IPS DF 4.7 (cell line): ENCODE measurements around the gene FAM78A.
"Not testable (repeated sequence)": the region's sequence is repeated elsewhere in the genome, so short reads cannot be mapped to it uniquely, and the experiment has no call there.

Source experiments
- DNase-seq: peaks from one replicate; pipeline ENCODE4 v3.0.0-alpha.2; 2013; ENCODE audit warnings: low spot score; ENCODE audit errors: extremely low read depth

The FAM78A gene

GRCh38 chr9:131214286-131214856 is 61.9 kb downstream of the FAM78A start:
- DNase-seq, result no peak

DNA sequence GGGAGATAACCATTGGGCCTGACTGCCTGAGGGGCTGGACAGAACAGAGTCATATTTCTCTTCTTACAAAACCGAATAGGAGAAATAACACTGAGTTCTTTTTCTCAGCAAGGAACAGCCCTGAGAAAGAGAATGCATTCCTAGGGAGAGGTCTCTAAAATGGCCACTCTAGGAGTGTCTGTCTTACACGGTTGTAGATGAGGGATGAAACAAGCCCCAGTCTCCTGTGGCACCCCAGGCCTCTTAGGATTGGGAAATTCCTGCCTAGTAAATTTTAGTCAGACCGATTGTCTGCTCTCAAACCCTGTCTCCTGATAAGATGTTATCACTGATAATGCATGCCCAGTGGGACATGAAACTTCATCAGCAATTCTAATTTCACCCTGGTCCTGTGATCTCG is 64.4 kb downstream of the FAM78A start:
- DNase-seq, result not testable (repeated sequence)
